ENCODE measurements around the gene CAMKMT.

Gene CAMKMT

DNA sequence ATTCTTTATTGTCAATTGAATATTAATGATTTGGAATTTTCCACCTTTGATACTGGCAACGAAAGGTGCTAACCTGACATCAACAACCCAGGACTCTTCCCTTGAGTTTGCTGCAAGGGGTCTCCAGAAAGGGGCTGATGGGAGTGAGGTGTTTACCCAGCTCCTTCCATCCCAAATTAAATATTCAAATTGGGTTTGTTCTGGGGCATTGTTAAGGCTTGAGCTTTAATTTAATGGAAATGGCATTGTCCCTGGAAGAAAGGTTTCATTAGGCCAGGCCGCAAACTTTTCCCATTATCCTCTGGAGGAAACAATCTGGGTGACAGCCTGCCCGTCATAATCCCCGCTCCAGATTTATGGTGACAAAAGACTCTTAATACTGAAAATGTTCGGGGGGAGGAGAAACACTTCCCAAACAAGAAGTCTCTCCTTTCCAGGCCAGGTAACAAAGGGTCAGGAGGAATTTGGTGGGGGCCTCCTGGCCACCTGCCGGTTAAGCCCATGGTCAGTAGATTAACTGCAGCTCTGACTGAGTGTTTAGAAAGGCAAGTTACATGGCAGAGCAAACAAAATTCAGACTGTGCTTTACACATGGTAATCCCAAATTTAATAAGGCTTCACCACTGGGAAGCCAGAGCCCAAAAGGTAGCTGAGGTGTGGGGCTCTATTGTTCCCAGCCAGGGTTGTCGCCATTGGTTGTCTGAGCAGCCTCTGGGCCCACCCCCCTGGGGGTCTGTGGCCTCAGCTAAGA lies 428.4 kb downstream of the CAMKMT start:
- DNase-seq = no peak

DNA sequence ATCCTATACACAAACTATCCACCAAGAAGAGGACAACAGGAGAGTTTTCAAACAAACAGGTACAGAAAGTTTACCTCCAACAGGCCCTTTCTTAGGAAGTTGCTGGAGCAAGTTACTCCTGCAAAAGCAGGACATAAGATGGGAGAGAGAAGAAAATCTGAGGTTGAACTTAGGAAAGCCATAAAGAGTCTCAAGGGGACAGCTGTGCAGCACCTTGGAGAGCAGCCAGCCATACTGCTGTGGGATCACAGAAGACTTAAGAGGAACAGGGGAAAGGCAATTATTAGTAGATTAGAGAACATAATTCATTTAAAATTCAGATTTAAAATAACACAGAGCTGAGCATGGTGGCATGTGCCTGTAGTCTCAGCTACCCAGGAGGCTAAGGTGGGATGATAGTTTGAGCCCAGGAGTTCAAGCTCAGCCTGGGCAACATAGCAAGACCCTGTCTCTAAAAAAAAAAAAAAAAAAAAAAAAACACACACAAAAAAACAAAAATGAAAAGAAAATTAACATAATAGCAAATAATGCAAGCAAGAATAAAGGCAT lies 431.6 kb downstream of the CAMKMT start:
- no peak for DNase-seq

DNA sequence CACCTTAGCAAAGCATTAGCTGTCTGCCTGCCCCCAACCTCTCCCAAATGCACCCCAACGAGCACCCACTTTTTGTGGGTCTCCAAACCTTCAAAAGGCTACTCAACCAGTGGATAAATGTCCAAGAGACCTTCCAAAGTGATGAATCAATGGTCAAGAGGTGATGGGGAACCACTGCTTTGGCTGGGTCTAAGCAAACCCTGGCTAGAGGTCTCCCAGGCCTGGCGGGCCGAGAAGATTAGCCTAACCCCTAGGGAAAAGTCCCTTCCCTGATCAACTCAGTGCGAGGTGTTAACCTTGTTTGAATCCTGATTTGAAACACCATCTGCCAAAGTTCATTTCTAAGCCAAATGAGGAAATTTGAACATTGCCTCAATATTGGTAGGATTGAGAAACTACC lies 435.0 kb downstream of the CAMKMT start:
- no peak for DNase-seq

DNA sequence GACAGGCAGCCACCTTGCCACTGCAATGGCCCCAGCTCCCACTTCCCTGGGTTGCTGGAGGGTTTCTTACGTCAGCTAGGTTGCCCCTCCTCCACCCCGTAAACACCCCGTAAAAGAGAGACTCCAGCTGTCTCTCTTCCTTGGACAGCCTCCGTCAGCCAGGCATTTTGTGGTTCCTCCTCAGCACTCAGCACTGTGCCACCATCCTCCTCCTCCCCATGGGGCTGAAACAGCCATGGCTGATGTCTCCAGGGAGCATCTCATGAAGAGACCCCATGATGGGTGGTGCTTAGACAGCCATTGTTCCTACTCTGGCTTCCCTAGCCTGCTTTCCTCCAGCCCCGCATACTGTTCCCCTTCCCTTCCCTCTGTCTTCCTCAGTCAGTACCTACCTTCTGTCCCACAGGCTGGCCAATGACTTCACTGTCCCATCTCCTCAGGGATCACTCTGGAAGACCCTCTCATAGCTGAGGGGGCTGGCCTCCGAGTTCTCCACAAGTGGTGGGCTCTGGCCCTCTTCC lies 436.5 kb downstream of the CAMKMT start:
- no peak for DNase-seq

DNA sequence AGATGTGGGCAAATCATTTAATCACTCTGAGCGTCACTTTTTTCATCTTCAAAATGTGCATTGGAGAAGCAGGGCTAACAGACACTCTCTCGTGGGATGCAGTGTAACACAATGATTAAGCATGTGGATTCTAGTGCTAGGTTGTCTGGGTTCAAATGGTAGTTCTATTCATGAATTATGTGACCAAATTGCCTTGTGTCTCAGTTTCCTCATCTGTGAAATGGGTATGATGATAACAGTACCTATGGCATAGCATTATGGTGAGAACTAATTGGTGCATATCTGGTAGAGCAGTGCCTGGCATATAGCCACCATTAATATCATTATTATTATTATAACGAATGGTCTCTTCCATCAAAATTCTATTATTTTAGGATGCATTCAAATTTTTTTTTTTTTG lies 437.4 kb downstream of the CAMKMT start:
- no peak for DNase-seq

DNA sequence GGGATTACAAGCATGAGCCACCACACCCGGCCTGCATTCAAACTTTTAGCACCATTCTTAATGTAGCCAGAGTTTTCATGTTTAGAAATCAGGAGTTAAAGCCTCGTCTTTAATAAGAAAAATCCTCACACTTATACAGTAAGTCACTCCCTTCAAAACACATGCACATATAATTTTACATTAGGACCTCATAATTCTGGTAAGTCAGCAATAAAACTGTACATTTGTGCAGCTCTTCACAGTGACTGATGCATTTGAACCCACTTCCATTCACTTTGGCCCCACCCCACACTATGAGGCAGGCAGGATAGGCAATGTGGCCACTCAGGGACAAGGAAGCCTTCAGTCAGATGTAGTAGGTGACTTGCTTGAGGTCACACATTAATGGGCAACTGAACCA lies 438.0 kb downstream of the CAMKMT start:
- DNase-seq = no peak

DNA sequence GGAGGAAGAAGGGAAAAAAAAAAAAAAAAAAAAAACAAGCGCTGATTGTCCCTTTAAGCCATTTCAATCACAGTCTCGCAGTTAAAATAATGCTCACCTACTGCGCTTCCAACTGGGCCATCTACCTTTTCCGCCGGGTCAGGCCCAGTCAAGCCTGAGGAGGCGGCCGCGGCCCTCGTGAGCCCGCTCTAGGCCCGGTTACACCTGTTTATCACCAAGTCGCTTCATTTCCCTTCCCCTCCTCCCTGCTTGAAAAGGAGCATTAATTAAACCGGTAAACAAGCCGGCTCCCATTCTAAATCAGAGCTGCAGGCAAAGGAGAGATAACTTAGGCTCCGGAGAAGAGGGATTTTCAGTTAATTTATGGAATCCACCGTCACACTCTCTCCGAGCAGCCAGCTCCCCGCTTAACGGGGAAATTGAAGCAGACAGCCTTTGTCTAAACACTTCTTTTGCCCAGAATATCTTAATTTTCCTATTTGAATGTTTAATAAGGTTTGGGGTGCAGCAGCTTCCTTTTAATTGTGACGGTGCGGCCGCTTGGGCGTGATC lies 439.6 kb downstream of the CAMKMT start:
- no peak for DNase-seq

DNA sequence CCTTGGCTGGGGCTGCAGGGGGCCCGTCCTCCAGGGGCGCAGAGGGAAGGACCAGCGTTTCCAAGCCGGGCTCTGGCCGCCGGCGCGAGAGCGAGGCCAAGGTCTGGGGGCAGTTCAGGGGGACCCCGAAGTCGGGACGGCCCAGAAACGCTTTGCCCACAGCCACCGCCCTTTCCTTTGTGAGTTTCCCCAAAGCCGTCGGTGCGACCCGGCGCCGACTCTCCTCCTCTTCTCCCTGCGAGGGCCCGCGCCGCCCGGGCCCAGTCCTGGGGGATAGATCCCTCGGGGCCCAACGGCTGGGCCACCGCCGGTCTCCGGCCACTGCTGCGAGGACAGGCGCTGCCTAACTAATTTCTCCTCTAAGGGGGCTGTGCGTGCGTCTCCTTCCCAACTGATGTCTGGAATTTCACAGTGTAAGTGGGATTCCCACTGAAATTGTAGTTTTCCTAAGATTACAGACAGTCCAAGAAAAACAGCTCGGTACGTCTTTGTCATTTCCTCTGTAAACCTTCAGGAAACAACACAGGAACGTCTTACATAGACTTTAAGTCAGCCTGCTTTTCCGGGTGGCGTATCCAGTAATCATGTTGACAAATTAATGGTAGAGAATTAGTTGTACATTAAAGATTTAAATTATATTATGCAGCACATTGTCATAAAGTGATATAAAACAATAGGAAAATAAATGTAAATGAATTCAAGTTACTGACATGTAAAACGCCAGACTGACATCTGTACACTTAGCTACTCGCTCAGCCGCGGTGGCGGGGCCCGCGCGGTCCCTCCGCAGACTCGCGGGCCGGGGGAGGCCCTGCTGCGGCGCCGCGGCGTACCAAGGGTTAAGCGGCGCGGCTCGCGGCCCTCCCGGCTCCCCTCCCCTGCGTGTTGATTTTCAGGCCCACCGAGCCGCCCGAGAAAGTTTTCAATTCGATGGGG lies 440.4 kb downstream of the CAMKMT start:
- DNase-seq = no peak

DNA sequence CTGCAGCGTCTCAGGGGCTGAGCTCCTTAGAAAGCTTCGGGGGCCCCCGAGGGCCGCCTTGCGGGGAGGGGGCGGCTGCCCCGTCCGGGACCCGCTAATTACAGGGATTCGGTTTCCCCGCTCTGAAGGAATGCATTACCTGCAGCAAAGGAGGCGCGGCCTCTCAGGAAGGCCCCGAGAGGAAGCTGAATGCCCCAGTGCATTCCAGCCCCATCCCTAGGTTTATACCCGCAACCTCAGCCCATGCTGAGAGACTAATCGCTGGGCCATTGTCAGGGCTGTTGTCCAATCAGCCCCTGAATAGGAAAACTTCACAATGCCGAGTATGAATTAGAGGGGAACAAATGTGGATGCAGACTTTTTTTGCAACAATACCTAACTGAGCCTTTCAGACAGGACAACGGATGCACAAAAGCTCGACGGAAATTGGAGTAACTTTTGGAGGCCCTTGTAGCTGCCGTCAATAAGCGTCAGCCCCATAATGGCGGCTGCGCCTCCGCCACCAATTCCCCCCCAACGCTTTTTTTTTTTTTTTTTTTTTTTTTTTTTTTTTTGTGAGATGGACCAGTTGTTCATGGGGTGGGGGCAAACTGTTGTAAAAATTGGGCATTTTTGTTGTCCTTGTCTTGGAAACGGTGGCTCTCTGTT lies 441.2 kb downstream of the CAMKMT start:
- no peak for DNase-seq

DNA sequence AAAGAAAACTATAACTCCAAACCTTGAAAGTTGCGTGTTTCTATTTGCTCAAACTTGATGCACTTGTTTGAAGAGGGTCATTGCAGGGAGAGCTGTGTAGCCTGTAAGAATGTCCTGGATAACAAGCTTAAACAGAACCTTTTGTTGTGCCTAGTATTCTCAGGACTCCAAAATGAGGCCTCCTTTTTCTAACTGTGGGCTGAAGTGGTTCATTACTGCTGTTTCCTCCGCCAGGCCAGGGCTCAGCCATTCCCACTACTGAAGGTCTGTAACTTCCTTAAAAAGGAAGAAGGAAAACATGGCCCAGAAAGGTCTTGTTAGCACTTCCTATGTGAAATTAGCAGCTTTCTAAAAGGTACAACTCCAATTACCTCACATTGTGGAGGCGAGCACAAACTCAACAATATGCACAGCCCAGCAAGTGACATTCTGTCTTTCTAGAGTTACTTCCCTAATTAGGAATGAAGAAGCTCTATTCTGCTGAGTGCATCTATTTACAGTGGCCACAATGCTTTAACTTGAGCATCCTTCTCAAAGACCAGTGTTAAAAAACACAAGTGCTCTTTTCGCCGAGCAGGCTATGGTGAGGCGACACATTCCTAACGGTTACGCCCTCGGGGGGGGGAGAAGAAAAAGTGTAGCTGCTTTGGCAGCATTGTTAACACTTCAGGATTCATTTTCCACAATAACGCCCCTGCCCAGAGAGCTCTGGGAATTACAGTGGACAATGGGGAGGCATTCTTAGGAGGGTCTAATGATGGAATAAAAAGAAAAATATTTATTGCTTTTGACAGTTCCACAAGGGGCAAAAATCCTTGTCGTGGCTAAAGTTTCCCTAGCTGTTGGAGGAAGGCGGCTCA lies 442.9 kb downstream of the CAMKMT start:
- DNase-seq = no peak

DNA sequence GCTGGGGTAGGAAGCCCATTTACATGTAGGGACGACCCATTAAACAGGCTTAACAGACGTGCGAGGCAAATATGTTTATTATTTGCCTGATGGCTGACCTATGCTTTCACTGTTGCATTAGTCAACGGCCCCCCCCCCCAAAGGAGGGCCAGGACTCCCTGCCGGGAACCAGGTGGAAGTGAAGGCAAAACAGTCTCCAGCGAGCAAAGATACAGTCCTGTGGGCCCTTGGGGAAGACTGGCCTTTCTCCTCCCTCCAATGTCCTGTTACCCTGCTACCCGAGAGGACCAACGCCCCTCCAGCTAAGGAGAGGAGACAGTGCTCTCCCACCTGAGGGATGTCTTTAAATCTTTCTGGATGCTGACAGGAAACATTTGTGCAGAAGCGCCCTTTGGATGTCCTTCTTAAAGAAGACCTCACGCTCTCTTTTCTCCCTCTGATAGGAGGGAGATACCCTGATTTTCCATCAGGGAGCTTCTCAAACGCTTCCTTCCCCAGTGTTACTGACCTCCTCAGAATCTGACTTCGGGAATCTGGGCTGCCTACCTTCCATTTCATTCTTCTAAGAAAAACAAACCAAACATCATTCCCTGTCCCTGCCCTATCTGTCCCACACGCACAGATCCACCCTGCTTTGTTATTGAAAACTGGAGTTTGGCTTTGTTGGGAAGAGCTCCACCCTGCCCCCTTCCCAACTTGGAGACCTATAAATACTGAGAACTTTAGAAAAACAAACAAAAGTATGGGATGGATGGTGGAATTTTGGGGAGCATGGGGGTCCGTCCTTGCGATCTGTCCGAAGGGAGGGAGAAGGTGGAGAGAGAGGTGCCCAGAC lies 443.9 kb downstream of the CAMKMT start:
- DNase-seq = no peak

DNA sequence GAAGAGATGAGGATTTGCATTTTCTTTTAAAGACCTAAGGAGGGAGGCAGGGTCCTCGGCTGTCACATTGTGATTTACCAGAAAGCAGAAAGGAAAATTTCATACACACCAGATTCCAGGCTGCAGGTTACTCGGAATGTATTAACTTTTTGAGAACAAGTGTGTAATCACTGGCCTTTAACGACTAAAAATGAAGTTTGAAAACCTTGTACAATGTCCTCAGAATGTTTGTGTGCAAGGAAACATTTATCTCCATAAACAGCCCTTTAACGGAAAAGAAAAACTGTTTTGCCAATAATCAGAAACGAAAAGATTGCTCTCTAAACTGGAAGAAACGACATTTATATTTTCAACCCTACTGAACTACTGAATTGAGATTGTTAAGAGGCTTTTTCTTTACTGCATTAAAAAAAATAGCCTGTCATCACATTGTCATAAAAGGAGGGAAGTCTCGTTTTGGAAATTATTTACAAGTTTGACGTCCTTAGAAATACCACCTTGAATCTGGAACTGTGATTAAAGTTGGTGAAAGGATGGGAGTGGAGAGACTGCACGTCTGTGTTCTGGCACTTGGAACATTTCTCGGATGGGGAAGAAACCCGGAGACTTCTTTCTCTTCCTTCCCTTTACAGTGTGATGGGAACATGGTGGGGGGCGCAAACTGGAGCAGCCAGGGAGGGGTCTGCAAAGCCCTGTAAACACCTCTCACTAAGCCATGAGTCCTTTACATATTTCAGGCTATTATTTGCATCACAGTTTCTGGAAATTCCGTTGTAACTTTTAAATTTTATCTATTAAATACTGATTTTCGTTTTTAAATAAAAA lies 445.7 kb downstream of the CAMKMT start:
- DNase-seq = no peak

DNA sequence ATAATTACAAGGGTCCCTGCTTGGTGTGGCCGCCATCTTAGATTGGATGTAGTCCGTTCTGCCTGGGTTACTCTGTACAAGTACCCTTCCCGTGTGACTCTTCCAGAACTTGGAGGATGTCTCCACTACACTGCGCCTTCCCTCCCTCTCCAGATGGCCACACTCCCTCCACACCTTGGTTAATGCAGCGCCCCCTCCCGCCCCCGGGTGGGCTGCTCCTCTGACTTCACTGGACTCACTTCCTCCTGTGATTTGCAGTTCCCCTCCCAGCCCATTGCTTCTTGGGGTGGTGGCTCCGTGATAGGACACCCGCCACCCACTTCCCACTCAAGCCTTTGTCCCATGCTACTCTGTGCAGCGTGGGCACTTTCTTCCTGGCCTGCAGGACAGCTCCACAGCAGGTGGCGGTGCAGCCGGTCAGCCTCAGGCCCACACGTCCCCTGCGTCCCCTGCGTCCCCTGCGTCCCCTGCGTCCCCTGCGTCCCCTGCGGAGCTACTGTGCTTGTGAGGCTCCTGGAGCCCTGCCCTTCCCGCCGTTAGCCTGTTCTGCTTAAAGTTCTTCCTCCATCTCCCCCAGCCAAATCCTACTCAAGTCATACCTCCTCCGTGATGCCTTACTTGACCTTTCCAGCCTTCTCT lies 449.3 kb downstream of the CAMKMT start:
- no peak for DNase-seq

DNA sequence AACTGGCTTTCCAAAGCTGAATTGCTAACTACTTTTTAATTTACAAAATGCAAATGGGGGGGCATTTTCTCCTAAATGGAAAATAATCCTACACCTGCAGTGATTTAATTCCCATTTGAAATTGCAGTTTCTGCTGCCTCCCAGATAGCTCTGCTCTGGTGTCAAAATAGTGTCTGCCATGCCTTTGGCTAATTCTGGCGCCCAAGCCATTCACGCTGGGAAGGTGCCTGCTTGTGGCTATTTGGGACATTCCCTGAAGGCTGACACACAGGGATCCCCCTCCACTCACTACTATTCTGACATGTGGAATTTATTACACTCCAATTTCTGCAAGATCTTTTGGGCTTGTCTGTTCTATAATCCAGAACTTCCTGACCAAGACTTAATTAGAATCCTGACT lies 451.4 kb downstream of the CAMKMT start:
- DNase-seq = no peak

DNA sequence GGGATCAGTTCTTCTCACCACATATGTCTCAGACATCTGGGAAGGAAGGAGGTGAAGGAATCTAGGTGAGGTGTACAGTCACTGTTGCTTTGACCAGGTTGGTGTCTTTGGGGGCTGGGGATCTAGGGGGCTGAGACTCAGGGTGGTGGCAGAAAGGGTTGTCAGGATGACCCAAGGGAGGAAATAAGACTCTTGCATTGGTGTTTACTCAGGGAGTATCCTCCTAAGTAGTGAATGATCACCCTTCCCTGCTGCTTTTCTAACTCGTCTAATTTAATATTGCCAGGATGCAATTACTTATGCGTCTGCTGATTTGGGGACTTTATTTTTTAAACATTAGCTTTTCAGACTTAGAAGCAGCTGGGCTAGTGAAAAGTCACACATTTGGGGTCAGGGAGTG lies 451.9 kb downstream of the CAMKMT start:
- DNase-seq = no peak

DNA sequence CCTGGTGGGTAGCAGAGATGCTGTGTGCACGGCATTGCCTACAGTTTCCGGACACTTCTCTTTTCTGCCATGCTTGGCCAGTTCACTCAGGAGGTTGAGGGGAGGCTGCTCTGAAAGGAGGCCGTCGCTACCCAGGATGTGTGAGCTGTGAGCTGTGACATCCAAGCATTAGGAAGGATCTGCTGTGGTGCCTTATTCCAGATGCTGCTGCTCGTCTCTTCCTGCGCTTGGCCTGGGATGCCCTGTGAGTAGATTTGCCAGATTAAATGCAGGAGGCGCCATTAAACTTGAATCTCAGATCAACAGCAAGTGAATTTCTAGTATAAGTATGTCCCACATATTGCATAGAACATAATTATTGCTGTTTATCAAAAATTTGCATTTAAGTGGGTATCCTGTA lies 455.5 kb downstream of the CAMKMT start:
- no peak for DNase-seq

DNA sequence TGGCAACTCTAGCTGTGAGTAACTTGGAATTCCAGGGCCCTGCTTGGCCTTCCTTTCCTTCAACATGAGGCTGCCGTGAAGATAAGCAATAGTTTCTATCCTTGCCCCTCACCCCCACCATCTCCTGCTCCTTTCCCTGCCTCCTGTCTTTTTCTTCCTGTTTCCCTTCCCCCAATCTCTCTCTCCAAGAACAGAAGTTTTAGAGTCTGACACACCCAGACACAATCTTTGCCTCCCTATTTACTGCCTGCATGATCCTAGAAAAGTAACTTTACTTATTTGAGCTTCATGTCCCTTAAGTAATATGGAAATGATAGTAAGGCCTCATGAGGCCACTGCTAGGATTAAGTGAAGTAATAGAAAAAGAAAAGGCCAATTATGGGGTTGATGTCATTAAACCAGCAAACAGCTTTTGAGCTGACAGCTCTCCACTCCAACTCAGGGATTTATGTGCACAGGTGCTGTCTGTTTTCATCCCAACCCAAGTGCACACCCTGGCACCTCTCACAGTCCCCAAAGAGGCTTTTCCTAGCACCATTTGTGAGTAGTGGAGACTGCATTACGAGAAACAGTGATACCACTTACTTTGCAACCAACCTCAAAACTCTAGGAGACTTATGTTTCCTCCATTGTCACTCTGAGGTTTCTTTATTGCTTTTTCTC lies 456.1 kb downstream of the CAMKMT start:
- DNase-seq = no peak
